ENCODE measurements around the gene CAVIN3.
A peak's percentile ranks its signal among the peaks of the same experiment; 100 is the strongest.
"Not testable (repeated sequence)": the region's sequence is repeated elsewhere in the genome, so short reads cannot be mapped to it uniquely, and the experiment has no call there.

CAVIN3 gene

DNA sequence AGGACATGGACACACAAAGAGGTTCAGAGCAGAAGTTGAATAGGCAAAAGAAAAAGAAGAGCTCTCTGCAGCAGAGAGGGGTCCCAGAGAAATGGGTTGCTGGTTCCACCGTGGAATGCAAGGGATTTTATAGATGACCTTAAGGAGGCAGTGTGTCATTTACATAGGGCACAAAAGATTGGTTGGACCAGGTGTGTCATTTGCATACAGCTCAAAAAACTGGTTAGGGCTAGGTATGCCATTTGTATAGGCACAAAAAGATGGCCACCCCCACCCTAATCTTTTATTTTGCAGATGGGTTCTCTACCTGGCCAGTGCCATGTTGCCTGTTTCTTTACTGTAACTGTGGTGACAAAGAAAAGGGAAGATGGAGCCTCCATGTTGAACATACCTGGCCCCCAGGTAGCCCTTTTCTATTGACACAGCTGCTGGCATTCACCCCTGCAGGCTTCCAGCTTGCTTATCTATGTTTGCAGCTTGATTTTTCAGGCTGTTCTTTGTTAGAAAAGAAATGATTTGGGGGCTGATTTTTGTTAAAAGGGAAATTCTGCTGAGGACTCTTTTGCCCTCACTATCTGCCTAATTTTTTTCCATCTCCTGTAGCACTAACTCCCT is 3.1 kb upstream of the CAVIN3 start:
- no peak for DNase-seq

DNA sequence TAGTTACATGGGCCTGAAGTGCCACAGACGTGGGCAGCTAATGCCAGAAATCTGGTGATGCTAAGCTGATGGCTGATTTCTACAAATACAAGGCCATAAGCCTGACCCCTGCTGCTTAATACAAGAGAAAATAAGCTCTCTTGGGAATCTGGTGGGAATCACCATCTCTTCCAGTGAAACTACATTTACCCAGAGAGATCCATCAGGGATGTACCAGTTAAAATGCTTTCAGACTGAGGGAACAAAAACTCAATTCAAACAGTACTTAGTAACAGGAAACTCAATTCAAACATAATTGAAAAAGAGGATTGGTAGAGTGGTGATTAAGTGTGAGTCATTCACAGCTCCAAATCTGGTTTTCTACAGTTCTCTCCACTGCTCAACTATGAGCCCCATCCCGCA is 1.7 kb upstream of the CAVIN3 start:
- no peak for DNase-seq

DNA sequence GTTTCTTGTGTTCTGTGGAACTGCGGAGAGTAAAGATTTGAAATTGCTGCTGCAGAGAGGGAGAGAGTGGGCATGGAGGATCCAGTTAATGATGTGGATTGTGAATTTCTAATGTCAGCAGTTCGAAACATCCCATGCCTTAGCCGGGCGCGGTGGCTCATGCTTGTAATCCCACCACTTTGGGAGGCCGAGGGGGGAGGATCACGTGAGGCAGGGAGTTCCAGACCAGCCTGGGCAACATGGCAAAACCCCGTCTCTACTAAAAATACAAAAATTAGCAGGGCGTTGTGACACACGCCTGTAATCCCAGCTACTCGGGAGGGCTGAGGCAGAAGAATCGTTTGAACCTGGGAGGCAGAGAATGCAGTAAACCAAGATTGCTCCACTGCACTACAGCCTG is 1.1 kb upstream of the CAVIN3 start:
- DNase-seq, result no peak

DNA sequence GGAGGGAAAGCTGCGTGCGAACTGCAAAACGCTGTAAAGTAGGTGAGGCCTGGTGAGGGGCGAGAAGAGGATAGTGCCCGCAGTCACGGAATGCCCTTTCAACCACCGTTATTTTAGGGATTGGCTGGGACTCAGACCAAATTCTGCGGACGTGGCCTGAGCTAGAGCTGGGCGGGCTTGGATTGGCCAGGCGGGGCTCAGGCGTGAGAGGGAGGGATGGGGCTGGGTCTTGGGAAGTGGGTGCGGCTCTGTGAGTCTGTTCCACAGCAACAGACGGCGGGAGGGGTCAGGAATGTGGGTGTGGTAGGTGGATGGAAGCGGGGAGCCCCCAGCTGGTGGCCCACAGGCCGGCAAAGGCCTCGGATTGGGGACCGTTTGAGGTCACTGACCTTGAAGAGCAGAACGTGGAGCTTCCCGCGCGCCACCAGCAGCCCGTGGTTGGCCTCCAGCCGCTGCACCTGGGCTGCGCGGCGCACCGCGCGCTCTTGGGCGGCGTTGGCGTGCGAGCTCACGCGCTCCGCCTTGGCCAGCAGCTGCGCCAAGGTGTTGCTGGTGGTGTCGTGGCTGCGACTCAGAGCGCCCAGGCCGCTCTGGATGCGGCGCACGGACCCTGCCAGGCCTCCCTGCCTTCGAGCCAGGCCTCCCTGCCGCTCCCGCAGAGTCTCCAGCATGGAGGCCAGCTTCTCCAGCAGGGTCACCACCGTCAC is 444 bp downstream of the CAVIN3 start:
- no peak for DNase-seq

DNA sequence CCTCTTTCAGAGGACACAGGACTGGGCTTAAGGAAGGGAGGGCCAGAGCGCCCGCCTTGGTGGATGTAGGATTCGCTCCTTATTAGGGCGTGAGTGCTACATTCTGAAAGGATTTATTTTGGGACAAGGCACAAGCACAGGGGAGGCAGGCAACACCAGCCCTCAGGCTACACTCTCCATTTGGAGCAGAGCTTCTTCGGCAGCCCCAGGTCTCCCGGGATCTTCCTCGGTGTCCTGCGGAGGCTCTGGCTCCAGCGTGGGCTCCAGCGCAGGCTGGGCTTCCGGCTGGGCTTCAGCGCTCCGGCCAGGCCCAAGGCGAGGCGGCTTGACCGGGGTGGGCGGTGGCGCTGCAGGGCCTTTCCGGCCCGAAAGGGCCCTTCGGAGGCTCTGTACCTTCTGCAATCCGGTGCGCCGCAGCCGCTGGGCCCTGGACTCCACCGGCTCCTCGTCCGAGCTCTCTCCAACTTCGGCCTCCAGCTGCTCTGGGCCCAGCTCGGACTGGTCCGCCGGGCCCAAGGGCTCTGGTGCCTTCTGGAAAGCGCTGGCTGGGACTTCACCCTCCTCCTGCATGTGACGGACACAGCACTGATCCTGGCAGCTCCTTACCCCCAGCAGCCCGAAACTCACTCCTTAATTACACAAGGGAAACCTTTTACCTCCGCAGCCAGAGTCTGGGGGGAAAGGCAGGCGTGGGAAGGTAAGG is 1.1 kb downstream of the CAVIN3 start:
- no peak for DNase-seq

DNA sequence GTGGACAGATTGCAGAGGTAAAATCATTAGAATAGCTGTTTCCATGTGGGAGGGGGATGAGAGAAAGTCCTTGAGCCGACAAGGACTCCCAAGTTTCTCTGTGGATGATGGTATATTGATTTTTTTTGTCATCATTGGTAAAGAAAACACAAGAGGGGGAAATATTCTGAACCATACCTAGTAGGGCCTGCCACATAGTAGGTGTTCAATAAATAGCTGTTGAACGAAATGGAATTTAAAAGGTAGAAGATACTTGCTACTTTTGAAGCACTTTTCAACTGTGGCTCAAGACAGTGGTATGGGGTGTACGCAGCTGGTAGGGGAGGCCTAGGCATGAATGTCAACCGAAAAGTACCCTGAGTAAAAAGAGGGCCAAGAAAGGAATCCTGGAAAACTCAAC is 2.1 kb downstream of the CAVIN3 start:
- DNase-seq, result no peak

DNA sequence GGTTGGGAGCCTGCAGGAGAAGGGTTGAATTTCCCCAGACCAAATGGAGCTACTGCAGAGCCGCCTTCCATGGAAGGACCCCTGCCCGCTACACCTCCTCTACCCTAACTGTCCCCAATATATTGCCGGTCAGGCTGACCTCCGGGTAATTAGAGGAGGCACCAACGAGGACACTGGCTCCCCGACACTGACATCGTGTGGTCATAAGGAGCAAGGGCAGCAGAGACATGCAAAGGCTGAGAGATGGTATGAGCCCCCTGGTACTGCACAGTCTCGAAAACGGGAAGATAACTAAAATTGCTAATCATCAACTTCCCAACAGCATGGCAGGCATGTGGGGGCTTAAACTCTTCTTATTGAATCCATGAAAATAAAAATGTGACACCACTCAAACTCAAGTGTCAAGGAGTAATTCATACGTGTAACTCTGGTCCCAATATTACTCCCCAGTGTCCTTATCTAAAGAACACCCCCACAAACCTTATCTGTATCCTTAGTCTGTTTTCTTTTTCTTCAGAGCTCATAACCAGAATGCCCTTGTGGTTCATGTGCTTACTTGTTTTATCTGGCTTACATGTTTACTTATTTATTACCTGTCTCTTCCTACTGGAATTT is 4.4 kb downstream of the CAVIN3 start:
- DNase-seq, result peak; percentile 22

DNA sequence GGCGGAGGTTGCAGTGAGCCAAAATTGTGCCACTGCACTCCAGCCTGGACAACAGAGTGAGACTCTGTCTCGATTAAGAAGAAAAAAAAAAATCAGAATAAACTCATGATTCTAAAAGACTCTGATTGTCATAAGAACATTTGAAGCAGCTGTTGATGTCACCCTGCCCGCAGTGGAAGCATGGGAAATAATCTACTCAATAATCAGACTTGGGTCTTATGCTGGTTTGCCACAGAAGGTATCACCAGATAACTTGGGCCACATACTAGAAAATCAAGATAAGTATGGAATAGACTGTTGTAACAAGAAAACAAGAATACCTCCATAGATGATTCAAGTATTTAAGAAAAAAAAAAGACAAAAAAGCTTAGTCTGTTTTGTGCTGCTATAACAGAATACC is 8.2 kb downstream of the CAVIN3 start:
- DNase-seq, result no peak

DNA sequence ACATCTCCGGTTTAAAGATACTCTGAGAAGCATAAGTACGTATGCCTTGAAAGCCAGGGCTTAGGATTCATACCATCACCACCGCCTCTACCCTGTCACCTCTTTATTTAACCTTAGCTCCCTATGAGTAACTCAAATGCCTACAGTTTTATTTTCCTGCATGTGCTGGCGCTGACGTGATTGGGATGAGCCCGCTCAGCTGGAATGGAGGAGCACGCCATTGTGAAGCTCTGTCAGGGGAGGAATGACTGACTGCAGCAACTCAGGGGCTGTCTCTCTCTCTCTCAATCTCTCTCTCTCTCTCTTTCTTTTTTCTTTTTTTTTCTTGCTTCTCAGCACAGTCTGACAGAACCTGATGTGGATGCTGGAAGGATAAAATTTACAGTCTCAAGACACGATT is 12.4 kb downstream of the CAVIN3 start:
- DNase-seq, result no peak

DNA sequence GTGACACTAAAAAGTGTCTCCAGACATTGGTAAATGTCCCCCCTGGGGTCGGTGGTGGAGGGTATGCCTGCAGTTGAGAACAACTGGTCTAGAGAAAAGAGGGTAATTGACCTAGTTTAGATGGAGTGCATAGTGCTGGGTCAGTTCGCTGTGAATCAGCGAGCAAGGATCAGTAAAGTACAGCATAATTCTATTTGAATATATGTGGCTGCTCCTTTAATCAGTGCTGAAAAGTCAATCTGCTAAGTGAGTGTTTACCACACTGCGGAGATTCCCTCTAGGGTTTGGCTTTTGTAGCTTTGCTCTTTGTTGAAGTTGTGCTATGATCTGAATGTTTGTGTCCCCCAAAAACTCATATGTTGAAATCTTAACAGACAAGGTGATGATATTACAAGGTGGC is 15.0 kb downstream of the CAVIN3 start:
- DNase-seq, result no peak

DNA sequence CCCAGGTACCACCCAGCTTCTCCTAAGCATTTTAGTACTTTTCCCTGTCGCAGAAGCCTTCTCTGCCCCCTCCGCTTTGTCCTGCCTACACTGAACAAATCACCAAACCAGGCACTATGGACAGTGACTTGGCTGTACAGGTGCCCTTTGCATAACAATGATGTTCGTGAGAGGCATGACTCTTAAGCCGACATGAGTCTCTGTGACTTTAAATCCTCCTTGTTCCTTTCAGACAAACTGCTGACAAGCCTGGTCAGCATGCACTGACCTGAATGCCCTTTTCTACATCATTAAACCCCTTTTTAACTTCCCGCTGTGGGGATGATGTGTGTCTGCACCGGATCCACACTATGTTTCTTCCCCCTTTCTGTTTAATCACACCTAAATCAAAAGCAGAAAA is 16.6 kb downstream of the CAVIN3 start:
- no peak for DNase-seq

DNA sequence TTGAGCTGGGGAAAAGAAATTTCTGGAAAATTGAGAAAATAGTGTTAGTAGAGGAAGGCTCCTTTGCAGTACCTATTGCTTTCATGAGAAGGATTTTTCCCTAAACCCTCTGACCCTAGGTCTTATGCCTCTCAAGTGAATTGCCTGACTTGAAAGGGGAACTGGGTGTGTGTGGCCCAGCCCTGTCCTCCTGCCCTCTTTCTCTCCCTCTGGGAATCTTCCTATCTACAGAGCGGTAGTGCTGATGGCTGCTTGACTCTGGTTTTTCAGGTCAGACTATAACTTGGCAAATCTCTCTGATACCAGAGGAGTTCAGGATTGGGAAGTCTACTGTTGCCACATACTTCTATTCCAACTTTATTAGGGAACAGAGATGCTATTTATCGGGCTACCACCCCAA is 19.2 kb downstream of the CAVIN3 start:
- no peak for DNase-seq

DNA sequence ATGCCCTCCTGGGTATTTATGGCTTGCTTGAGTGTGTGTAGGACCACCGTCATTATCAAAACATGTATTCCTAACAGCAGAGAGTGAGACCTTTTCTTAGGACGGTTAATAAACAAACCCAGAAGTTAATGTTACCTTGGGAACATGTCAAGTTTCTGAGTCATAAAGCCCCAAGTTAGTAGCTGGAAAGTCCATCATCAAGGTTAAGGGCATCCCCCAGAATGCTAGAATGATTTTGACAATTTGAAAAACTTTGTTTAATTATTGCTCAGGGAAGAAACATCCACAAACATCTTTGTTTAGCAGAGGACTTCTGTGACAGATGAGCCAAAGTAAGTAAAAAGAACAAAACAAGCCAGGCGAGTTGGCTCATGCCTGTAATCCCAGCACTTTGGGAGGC is 20.0 kb downstream of the CAVIN3 start:
- DNase-seq, result no peak

DNA sequence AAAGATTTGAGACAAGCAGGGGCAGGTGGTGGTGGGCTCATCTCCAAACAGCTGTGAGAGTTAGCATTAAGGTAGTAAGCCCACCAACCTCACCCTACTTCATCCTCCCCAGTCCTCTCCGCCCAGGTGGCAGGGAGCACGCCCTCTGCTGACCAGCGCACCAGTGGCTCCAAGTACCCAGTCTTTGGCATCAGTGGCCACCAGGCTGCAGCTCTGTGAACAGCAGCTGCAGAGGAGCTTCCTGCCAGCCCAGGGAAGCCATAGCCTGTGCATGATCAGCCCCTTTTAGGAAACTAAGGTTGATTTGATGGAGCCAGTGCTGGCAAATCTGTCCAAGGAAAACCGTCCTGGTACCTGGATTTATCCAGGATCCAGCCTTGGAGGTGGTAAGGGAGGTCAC is 21.7 kb downstream of the CAVIN3 start:
- no peak for DNase-seq

DNA sequence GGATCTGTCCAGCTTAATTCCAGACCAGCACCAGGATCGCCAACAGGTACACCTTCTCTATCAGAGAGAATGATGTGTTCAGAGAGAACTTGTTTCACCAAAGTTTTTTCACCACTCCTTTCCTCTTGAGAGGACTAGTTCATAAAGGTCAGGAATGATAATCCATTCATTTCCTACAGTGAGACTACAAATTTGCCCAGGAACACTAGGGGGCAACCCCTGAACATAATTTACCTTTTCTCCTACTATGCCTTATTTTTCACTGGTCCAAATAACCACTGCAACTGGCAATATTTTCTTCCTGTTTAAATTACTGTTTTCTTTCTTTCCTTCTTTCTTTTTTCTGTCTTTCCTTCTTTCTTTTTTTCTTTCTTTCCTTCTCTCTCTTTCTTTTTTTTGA is 22.5 kb downstream of the CAVIN3 start:
- DNase-seq, result no peak

DNA sequence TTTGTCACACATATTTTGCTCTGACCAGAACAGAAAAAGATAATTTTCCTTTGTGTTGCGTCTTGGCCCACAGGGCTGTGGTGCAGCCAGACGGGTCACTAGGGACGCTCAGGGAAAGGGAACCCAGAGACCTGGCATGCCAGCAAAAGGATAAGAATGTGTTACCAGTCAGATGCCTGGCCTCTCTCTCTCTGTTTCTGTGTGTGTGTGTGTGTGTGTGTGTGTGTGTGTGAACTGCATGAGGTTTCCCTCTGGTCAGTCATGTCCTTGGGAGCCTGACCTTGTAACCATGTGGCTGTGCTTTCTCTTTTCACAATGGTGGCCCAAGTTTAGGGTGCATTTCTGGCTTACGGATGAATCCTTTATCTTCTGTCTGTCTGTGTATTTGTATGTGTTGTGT is 35.3 kb downstream of the CAVIN3 start:
- no peak for DNase-seq

DNA sequence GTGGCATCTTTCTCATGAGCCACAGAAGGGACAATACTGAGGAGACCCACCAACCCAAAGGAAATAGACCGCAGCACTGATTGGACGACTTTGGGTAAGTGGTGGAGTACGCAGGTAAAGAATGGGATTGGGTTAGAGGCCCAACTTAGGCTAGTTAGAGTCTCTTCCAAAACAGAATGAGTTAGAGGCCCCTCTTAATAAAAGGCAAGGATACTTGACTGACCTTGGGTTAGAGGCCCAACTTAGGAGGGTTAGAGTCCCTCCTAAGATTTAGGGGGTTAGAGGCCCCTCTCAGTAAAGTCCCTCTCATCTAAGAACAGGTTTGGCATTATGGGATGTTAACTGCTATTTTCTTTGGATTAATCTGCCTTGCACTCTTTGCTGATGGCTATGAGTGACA is 36.1 kb downstream of the CAVIN3 start:
- DNase-seq, result no peak

DNA sequence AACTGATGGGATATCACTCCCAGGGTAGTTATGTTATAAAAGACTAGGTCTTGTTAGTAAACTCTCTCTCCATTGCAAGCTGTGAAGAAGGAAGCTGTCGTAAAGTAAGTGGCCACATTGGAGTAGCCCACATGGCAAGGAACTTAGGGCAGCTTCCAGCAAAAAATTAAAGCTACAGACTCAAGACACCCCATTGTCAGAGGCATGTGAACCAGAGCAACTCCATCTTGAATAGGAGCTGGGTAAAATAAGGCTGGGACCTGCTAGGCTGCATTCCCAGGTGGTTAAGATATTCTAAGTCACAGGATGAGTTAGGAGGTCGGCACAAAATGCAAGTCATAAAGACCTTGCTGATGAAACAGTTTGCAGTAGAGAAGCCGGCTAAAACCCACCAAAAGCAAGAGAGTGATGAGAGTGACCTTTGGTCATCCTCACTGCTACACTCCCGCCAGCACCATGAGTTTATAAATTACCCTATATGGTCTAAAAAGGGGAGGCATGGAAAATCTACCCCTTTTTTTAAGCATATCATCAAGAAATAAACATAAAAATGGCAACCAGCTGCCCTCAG is 36.8 kb downstream of the CAVIN3 start:
- DNase-seq, result no peak

DNA sequence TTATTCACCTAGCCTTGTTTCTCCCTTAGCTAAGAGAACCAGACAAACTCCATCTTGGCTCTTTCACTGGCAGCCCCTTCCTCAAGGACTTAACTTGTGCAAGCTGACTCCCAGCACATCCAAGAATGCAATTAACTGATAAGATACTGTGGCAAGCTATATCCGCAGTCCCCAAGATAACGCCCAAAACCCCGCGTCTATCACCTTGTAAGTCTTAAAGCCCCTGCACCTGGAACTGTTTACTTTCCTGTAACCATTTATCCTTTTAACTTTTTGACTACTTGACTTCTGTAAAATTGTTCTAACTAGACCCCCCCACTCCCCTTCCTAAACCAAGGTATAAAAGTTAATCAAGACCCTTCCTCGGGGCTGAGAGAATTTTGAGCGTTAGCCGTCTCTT is 39.5 kb downstream of the CAVIN3 start:
- DNase-seq, result not testable (repeated sequence)

DNA sequence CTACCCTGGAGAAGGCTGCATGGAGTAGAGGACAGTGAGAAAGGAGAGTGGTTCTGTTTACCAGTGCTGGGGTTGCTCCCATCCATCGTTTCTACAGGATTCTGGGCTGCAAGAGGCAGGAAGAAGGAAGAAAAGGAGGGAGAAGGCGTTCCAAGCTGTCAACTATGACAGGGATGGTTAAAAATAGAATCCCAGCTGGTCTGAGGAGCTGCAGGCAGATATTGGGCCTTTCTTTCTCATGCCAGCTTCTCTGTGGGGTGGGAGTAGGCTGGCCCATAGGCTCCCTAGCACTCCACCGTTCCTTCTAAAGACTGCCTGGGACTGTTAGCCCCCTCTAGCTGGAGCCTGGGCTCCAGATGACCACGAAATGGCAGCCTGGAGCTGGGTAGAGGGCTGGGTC is 47.1 kb downstream of the CAVIN3 start:
- DNase-seq, result no peak

DNA sequence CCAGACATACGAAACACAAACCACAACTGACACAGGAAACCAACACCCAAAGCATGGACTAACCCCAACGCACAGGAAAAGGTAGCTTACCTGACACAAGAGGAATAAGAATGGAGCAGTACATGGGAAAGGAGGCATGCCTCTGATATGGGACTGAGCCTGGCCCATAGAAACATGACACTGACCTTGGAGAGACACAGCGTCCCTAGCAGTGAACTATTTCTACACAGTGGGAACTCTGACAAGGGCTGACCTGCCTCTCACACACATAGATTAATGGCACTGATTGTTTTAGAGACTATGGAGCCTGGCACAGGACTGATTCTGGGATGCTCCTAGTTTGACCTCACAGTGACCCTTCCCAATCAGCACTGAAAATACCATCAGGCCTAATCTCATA is 48.7 kb downstream of the CAVIN3 start:
- DNase-seq, result no peak

DNA sequence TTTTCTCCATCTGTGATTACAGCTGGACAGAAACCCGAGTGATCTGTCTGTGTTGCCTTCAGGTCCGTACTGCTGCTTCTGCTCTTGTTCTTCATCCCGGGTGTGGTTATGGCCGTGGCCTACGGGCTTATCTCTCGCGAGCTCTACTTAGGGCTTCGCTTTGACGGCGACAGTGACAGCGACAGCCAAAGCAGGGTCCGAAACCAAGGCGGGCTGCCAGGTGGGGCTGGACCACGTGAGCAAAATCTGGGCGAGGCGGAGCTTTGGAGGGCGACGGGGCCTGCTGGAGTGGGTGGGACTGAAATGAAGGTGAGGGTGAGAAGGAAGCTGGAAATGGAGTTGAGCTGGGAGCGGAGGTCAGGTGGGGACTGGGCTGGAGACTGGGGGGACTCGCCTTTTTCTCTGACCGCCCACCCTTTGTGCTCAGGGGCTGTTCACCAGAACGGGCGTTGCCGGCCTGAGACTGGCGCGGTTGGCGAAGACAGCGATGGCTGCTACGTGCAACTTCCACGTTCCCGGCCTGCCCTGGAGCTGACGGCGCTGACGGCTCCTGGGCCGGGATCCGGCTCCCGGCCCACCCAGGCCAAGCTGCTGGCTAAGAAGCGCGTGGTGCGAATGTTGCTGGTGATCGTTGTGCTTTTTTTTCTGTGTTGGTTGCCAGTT is 49.6 kb downstream of the CAVIN3 start:
- no peak for DNase-seq

DNA sequence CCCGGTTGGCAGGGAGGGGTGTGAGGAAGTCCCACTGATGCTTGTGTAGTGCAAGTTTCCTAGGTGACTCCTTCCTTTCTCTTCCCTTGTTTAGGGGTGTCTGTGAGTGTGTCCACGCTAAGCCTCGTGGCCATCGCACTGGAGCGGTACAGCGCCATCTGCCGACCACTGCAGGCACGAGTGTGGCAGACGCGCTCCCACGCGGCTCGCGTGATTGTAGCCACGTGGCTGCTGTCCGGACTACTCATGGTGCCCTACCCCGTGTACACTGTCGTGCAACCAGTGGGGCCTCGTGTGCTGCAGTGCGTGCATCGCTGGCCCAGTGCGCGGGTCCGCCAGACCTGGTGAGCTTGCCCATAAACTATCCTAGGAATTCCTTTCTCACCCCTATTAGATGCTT is 50.3 kb downstream of the CAVIN3 start:
- no peak for DNase-seq
